M059J (cell line): Measurements from ENCODE around the gene HOXA1. TPM values are rescaled to one million over a fixed set of nuclear protein-coding genes. Genes with fewer than 3 reads are reported as not detected.

ENCODE experiments used
- DNase-seq: peaks from one replicate; pipeline ENCODE4 v3.0.0-alpha.2; 2012; ENCODE audit warnings: low read depth
- total RNA-seq: library from RNA; depleted of rRNA; stranded (reverse); fragments of >200 nt; shearing (Covaris generic); gene quantifications from 2 replicates; pipeline ENCODE4 v1.2.3, GENCODE V29; 2014; rRNA removed

The HOXA1 gene
- 8.2 and 9.1 TPM in 2 replicates for total RNA-seq

DNA sequence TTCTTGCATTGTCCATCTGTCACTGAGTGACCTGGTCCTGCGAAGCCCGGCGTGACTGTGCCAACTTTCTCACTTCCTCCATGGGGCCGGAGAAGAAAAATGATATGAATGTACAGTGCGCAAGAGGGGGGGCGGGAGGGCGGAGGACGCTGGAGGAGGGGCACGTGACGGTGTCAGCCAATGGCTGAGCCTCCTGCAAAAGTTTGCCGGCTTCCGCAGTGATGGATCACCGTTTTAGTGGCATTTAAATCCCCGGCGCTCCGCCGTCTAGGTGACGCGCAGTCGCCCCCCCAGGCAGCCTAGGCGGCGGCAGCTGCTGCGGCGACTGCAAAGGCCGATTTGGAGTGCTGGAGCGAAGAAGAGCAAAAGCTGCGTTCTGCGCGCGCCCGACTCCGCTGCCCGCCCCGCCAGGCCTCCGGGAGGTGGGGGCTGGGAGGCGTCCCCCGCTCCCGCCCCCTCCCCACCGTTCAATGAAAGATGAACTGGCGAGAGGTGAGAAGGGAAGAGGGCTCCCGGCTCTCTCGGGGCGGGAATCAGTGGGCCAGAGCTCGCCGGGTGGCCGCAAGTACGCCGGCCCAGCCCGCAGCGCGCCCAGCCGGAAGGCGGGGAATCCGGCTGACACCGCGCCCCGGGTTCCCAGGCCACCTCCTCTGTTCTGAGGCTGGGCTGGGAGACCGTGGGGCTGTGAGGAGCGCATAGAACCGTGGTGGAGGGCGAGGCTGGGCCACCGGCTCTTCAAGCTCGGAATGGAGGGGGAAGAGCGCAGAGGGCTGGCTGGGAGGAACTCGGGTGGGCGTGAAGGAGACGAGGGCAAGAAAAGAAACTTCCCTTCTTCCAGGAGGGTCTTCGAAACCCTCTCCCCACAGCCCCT, at the start of gene HOXA1:
Gene HOXA1 (minus strand): TSS at position 104 of the 871 bp plus-strand sequence. CDS start 88 bp downstream, at position 16.
- DNase-seq = peak; percentile 95

DNA sequence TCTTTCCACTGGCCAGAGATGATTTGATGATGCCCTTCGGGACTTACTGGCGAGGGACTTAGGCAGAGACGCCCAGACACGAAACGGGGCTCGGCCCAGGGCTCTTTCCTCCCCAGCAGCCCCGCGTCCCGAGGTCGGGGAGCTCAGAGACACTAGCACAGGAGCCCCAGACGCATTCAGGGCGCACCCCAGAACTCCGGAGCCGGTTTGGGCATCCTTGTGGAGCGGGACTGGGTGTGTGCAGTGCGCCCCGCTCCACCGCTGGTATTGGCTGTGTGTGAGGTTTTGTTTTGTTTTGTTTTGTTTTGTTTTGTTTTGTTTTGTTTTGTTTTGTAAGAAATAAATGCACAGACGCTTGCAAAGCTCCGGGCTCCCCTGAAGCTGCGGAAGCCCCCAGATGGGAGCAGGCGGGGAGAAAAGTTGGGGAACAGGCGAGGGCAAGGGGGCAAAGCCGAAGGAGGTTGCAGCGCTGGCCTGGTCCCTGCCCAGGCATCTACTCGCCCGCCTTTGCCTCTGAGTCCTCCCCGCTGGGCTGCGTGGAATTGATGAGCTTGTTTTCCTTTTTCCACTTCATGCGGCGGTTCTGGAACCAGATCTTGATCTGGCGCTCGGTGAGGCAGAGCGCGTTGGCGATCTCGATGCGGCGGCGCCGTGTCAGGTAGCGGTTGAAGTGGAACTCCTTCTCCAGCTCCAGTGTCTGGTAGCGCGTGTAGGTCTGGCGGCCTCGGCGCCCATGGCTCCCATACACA, 49.5 kb upstream of the HOXA1 start:
- DNase-seq = no peak

DNA sequence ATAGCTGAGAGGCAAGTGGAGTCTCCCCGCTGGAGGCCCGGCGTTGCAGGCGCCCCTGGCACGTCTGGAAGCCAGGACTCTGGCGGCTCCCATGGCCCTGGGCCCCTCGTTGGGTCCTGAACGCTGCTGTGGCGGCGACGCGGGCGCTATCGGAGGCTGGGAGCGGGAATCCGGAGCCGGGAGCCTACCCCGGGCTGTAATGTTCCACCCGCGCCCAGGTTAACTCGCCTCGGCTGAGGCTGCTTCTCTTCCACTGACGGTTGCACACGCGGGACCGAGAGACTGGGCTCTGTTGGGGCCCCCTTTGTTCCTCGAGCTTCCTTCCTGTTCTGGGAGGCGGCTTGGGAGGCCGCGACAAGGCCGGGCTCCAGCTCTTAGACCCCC, 49.0 kb upstream of the HOXA1 start:
- DNase-seq = no peak

DNA sequence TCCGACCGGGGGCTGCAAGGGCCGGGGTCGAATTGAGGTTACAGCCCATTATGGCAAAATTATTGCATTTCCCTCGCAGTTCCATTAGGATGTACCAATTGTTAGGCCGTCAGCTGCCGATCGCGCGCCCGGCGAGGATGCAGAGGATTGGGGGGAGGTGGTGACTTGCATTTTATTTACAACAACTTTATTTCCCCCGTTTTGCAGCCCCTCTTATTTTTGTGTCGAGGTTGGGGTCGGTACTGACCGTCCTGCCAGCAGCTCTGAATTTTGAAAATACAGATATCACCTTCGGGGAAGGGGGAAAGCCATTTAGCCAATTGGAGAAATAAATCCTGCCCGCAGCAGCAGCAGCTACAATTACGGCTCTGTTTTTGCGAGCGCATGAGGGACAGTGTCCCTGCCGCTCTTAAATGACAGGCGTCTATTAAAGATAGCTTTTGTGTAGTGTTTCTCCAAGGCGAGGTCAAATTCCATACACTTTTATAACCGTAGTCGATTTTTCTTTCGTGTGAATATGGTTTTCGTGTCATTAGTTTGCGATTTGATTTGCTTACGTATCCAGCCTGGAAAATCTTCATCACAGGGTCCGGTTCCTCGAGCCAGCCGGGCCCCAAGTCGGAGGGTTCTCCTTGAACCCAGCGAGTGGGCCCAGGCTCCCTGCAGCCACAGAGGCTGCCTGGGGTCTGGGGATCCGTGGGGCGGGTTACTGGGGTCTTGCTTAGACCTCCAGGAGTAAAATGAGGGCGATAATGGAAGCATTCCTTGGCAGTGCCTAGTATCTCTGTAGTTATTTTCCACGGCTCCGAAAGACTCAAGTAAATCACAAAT, 48.4 kb upstream of the HOXA1 start:
- no peak for DNase-seq

DNA sequence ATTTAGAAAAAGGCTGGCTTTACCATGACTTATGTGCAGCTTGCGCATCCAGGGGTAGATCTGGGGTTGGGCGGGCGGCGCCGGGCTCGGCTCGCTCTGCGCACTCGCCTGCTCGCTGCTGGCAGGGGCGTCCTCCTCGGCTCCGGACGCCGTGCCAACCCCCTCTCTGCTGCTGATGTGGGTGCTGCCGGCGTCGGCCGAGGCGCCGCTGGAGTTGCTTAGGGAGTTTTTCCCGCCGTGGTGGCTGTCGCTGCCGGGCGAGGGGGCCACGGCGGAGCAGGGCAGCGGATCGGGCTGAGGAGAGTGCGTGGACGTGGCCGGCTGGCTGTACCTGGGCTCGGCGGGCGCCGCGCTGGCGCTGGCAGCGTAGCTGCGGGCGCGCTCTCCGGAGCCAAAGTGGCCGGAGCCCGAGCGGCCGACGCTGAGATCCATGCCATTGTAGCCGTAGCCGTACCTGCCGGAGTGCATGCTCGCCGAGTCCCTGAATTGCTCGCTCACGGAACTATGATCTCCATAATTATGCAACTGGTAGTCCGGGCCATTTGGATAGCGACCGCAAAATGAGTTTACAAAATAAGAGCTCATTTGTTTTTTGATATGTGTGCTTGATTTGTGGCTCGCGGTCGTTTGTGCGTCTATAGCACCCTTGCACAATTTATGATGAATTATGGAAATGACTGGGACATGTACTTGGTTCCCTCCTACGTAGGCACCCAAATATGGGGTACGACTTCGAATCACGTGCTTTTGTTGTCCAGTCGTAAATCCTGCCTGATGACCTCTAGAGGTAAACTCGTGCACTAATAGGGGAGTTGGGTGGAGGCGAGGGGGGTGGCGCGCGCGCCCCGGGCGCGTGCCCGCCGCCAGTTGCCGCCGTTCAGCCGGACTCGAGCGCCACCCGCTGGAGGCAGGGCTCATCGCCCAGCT, 47.5 kb upstream of the HOXA1 start, which contains the start of gene HOXA5:
Gene HOXA5 (minus strand): TSS at position 659 of the 927 bp plus-strand sequence. CDS start 74 bp downstream, at position 585.
- peak; percentile 89 for DNase-seq

DNA sequence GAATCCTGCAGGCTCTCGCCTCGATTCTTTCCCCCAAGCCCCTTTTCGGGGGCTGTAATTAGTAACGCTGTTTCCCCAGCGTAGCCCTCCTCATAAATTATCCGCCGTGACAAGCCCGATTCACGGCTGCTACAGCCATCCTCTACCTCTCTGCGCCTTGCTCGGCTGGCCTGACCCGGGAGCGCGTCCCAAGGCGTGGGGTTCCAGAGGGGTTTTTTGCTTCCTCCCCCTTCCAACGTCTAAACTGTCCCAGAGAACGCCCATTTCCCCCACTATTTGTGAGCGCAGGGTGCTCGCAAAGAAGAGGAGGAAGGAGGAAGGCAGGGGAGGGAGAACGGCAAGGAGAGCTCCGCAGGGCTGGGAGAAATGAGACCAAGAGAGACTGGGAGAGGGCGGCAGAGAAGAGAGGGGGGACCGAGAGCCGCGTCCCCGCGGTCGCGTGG, 46.8 kb upstream of the HOXA1 start:
- DNase-seq = no peak

DNA sequence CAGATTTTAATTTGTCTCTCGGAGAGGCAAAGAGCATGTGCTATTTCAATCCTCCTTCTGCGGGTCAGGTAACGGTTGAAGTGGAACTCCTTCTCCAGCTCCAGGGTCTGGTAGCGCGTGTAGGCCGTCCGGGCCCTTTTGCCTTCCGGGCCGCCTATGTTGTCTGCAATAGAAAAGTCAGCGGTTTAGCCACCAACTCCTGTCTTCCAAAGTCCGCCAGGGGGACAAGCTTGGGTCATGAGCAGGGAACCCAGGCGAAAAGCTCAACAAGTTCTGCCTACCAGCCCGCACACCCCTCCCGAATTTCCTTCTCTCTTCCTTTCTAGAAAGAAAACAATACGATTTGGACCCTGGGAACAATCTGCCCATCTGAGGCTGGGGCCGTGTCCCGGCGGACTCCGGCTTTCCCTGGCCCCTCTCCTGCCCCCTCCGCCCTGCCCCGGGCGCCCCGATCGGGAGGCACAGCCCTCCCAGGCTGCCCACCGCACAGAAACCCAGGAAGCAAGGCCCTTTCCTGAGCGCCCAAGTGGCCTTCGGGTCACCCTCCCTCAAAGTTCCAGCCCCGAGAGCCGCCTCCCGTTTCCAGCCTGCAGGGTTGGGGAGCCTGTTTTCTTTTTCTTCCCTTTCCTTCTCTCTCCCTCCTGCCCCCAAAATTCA, 46.3 kb upstream of the HOXA1 start:
- DNase-seq = no peak

DNA sequence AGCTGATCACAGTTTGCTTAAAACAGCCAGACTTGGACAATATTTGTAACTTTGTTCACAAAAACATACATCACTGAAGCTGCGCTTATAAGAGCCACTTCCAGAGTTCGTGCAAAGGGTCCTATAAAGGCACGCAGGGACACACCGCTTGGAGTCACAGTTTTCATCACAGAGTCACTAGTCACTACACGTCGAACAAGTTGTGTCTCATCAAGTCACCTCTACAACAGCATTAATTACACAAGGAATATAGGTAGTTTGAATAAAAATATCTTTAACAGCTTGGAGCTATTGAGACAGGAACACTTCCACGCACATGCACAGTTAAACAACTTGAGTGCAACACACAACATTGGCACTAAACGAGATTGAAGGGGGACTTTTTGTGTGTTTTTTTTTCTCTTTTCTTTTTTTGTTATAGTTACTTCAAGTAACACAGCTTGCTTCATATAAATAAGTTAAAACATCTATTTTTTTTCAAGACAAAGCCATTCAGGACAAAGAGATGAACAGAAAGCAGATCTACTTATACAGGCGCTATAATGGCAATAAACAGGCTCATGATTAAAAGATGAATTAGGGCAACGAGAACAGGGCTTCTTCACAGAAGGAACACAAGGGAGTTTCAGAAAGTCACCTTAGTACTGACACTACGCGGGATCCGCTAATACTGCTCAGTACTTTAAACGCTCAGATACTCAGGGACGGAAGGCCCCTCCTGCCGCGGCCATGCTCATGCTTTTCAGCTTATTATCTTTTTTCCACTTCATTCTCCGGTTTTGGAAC, 45.5 kb upstream of the HOXA1 start:
- DNase-seq = no peak

DNA sequence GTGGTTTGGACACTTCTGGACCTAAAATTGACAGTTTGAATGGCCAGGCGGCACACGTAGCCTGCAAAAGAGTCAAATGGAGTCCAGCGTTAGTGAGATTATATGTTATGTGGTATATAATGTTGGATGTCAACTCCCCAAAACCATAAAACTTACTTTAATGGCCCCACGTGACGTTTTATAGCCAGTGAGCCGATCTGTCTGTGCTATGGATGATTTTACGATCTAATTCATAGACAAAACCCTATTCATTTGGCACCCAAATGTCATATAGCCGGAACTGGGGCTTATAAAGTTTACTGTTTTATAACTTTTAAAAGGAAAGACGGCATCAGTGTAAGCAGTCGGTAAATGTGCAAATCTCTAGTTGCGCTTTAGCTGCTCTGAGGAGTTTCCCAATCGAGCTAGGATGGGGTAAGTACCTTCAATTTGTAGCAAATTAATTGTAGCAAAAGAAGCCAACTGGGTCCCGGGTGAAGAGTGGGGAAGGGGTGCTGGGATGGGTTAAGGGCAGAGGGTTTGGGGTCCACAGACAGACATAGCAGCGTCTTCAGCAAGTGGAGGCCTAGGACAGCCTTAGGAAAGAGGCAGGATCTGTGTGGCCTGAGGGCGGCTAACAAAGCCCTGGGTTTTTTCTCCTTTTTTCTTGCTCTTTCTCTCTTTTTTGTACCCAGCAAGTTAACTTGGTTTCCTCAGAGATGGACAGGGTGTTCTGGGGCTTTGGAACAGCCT, 44.5 kb upstream of the HOXA1 start:
- DNase-seq = no peak

DNA sequence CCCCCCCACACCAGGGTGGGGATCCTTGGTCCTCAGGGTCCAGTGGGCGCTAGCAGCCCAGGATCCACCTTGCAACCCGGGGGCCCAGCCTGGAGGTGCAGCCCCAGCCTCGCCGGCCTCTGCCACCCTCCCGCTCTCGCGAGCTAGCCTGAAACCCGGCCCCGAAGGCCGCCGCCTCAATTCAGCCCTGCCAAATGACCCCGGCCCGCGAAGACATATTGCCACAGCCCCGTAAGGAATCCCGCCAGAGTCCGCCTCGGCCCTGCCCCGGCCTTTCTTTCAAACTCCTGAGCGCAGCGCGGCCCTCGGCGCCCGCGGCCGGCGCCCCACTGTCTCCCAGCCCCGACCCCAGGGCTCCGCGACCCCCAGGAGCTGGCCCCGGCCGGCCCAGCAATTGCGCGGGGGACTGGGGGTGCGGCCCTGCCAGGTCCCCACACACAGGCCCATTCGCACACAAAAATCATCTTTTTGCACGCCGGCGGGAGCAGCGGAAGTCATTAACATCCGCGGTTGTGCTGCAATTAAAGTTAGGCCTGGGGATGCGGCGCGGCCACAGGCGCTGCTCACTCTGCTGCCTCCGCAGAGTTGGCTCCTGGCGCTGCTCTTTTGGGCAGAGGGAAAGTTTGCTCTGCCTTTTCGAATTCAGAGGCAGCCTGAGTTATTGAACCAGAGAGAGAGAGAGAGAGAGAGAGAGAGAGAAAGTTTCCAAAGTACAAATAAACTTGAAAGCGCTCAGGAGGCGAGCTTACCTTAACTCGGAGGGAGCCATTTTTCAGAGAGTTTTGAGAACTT, 43.7 kb upstream of the HOXA1 start:
- DNase-seq = no peak

DNA sequence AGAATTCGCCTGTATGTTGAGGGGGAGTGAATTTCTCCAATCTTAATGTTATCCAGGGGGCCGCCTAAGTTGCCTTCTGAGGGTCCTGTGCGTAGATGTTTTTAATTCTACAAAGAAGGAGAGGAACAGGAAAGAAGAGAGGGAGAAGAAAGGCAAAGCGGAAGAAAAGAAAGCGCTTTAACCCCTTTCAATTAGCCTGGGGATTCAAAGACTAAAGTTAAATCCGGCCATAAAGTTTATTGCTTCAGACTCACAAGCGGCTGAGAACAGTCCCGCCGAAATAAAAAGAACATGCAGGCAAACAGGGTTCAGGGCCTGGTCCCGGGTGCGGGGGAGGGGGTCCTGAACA, 43.2 kb upstream of the HOXA1 start:
- no peak for DNase-seq

DNA sequence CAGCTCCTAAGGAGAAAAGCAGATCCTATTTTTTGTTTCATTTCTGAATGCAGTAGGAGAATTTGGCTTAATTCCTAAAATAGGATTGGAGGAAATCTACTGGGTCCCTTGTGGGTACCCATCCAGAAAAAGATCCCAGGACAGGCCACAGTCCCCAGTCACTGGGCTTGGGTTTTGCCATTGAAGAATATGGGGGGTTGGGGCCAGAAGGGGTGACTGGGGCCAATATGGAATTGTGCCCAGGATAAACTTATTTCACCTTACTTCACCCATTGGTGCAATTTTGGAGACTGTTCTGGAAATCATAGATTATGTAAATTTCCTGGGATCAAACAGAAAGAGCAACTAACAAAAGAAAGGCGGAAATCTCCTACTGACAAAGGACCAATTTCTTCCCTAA, 42.7 kb upstream of the HOXA1 start:
- no peak for DNase-seq

DNA sequence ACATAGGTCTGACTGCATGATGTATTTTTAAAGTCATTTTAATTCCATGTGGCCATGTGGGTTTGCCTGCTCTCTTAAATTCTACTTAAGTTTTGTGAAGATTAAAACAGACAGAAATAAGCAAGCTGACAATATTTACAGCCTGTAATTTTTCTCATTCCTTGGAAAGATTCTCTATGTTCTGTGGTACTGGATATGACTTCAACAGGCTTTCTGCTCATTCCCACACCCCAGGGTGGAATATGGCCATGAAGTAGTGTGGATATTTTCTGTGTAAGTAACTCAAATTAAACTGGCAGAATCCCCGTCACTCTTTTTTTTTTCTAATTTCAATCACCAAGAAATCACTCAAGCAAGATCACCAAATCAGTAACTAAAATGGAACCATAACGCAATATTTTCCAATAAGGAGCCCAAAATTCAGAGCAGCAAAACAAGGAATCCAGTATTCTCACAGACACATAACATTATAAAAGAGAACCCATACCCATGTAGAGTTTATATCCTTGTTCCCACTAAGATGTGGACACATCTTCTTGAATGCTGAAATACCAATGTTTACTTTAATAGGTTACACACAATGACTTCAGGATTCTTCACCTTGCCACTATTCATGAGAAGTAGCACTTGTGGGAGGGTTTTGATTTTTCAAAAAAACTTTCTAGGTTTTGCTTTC, 42.0 kb upstream of the HOXA1 start:
- no peak for DNase-seq

DNA sequence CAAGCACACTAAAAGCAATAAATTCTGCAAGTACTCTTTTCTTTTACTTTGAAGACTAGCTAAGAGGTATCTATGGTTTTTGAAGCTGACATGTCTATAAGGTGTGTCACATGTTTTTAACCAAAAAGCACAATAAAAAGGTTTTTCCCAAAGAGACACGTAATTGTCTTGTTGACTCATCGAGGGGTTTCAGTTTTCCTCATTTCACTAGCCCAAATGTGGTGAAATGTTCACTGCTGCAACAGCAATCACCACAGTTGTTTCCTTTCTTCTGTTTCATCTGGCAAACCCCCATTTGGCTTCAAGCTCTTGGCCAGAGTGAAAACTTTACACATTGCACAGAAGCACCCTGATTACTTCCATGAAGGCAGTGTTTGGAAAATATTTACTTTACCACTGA, 38.6 kb upstream of the HOXA1 start:
- peak; percentile 97 for DNase-seq

DNA sequence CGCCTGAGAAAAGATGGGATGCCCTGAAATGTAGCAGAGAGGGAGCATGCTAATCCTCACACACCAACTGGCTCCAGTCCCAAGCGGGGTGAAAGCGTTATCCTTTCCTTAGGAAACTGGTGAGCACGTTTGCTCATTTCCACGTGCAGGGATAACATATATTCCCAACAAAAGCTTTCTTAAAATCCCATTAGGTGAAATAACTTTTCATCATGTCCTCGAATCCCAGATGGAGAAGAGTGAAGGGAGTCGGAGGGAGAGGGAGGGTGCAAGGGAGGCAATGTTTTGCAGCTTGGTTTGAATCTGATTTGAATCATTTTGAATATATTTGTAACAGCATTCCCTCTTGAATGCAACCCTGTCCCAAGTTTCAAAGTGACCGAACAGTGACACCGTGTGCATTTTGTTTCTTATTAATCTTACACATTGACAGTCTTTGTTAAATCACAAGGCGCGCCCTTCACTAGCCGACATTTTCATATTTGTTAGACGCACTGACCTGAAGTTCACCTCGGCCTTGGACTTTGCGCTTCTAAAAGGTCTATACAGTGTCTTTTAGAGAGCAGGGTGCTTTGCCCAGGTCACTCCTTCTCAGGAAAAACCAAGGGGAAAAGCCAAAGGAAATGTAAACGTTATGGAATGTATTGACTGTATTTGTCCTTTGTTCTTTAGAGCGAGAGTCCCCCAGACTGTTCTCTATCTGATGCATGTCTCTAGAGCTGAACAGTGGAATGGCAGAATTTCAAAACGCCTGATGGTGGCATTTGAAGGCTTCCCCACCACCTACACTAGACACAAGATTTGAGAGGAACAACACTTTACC, 37.8 kb upstream of the HOXA1 start:
- DNase-seq = no peak

DNA sequence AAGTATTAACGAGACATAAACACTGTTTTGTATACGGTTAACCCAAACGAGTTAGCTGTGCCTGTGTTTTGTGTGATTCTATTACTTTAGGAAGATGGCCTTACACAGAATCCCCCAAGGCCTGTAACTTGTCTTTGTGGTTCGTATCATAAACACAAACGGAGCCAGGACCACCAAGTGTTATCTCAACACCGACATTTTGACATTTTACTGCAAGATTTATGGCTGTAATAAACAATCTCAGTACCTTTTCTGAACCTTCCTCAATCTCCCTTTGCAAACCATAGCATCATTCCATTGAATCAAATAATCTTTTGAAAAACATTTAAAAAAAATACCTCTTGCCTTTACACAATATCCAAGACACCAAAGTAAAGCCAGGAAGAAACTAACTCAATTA, 37.2 kb upstream of the HOXA1 start:
- DNase-seq = no peak

DNA sequence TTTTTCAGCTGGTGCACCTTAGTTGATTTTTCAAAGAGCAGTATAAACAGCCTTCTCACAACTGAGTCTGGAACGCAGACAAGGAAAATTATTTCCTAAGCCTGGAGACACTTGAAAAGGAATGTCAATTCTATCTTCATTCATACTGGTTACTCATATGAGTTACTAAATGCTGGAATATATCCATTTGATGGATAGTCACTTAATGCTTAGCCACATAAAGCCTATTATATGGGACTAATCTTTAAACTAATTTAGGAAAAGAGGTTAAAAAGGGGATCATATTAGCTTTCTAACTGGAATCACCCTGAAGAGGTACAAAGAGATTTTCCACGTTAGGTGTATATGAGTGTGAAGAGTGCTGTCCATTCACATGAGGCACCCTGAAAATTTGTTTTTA, 36.4 kb upstream of the HOXA1 start:
- no peak for DNase-seq
